ENCODE measurements around the gene DDX31.
A peak's percentile ranks its signal among the peaks of the same experiment; 100 is the strongest.

DDX31 gene

GRCh38 chr9:132698989-132699388 lies 29.2 kb upstream of the DDX31 start:
- H3K4me3 ChIP-seq (ENCODE audit: control insufficient read depth in 1 of 7, extremely low read depth in 1 of 7, insufficient read depth in 4 of 7, low read depth in 2 of 7, low read length in 6 of 7), result no peak overlapping the region
- WGBS (ENCODE audit: insufficient coverage), result 0% methylated on average over 1 of the region's 4 CpGs
- CTCF ChIA-PET, result interaction anchor here (2.1 to 3.5 kb wide), 2 partner anchors 11 to 100 kb away, joined by 5 to 10 read pairs; no protein-coding TSS in a partner anchor
- POLR2A ChIA-PET, result no interaction called here
- H3K36me3 ChIP-seq (ENCODE audit: control insufficient read depth in 4 of 4, insufficient read depth in 4 of 4, low read length in 3 of 4), result no peaks in the 10 kb centered on the region
- no peaks in the 10 kb centered on the region for H3K27me3 ChIP-seq (replicated peaks in 2 of 5; ENCODE audit: control insufficient read depth in 4 of 5, insufficient read depth in 5 of 5, low read length in 4 of 5)
- DNase-seq, result peak in 2 of 3 donors; percentile 1 to 19
- H3K9me3 ChIP-seq (ENCODE audit: control extremely low read depth in 1 of 5, control insufficient read depth in 4 of 5, insufficient read depth in 2 of 5, low read depth in 1 of 5, low read length in 4 of 5), result peaks cover 5 to 23% (median 8%) of the 10 kb centered on the region in 5 experiments
- no peaks in the 10 kb centered on the region for H3K4me1 ChIP-seq (ENCODE audit: control extremely low read depth in 1 of 4, control insufficient read depth in 4 of 4, insufficient read depth in 4 of 4, low read length in 3 of 4)
- H3K27ac ChIP-seq (ENCODE audit: insufficient read depth in 1 of 2, low read depth in 1 of 2, low read length in 2 of 2, poor library complexity in 1 of 2, severe bottlenecking in 2 of 2), result no peak overlapping the region

GRCh38 chr9:132697230-132697629 lies 27.4 kb upstream of the DDX31 start:
- no peak overlapping the region for H3K27ac ChIP-seq (ENCODE audit: insufficient read depth in 1 of 2, low read depth in 1 of 2, low read length in 2 of 2, poor library complexity in 1 of 2, severe bottlenecking in 2 of 2)
- H3K36me3 ChIP-seq (ENCODE audit: control insufficient read depth in 4 of 4, insufficient read depth in 4 of 4, low read length in 3 of 4), result peaks cover 0 to 4% (median 3%) of the 10 kb centered on the region in 4 experiments
- ChIA-PET CTCF (interaction anchor here (1.0 to 2.1 kb wide), 2 partner anchors 9 to 72 kb away, joined by 3 to 5 read pairs; no protein-coding TSS in a partner anchor), POLR2A (no interaction called here)
- no peak overlapping the region for H3K4me3 ChIP-seq (ENCODE audit: control insufficient read depth in 1 of 7, extremely low read depth in 1 of 7, insufficient read depth in 4 of 7, low read depth in 2 of 7, low read length in 6 of 7)
- H3K4me1 ChIP-seq (ENCODE audit: control extremely low read depth in 1 of 4, control insufficient read depth in 4 of 4, insufficient read depth in 4 of 4, low read length in 3 of 4), result no peaks in the 10 kb centered on the region
- peaks cover 5 to 23% (median 8%) of the 10 kb centered on the region in 5 experiments for H3K9me3 ChIP-seq (ENCODE audit: control extremely low read depth in 1 of 5, control insufficient read depth in 4 of 5, insufficient read depth in 2 of 5, low read depth in 1 of 5, low read length in 4 of 5)
- no peaks in the 10 kb centered on the region for H3K27me3 ChIP-seq (replicated peaks in 2 of 5; ENCODE audit: control insufficient read depth in 4 of 5, insufficient read depth in 5 of 5, low read length in 4 of 5)
- DNase-seq, result peak in 2 of 3 donors; percentile 18 to 36

DNA sequence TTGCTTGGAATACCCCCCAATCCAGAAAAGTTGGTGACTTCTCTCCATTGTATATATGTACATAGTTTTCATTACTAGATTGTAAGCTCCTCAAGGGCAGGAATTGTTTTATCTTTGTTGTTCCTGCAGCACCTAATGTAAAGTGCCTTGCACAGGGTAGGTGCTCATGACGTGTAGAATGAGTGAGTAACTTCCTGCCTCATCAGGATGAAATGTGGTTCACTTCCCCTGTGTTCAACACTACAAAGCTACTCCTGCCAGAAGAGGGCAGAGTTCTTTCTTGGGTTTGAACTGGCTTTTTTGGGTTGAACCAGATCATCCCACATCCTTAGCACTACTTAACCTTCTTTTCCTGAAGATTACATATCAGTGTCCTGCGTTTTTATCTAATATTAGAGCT lies 24.4 kb upstream of the DDX31 start:
- Histone ChIP-seq H3K27me3 (replicated peaks in 2 of 5; ENCODE audit: control insufficient read depth in 4 of 5, insufficient read depth in 5 of 5, low read length in 4 of 5) (no peaks in the 10 kb centered on the region), H3K9me3 (ENCODE audit: control extremely low read depth in 1 of 5, control insufficient read depth in 4 of 5, insufficient read depth in 2 of 5, low read depth in 1 of 5, low read length in 4 of 5) (peaks cover 5 to 23% (median 8%) of the 10 kb centered on the region in 5 experiments), H3K36me3 (ENCODE audit: control insufficient read depth in 4 of 4, insufficient read depth in 4 of 4, low read length in 3 of 4) (peaks cover 5 to 27% (median 18%) of the 10 kb centered on the region in 4 experiments), H3K4me3 (ENCODE audit: control insufficient read depth in 1 of 7, extremely low read depth in 1 of 7, insufficient read depth in 4 of 7, low read depth in 2 of 7, low read length in 6 of 7) (no peak overlapping the region), H3K27ac (ENCODE audit: insufficient read depth in 1 of 2, low read depth in 1 of 2, low read length in 2 of 2, poor library complexity in 1 of 2, severe bottlenecking in 2 of 2) (no peak overlapping the region), H3K4me1 (ENCODE audit: control extremely low read depth in 1 of 4, control insufficient read depth in 4 of 4, insufficient read depth in 4 of 4, low read length in 3 of 4) (no peaks in the 10 kb centered on the region)
- ChIA-PET CTCF (interaction anchor here (0.9 to 4.4 kb wide), 6 partner anchors 13 to 231 kb away, joined by 3 to 28 read pairs (median 4); no protein-coding TSS in a partner anchor), POLR2A (no interaction called here)
- peak; percentile 72 to 82 (median 78) for DNase-seq
- WGBS (ENCODE audit: insufficient coverage), result no CpG with 5 or more reads among the region's 2 CpGs

- Histone ChIP-seq H3K4me3 (ENCODE audit: control insufficient read depth in 1 of 7, extremely low read depth in 1 of 7, insufficient read depth in 4 of 7, low read depth in 2 of 7, low read length in 6 of 7) (no peak overlapping the region), H3K36me3 (ENCODE audit: control insufficient read depth in 4 of 4, insufficient read depth in 4 of 4, low read length in 3 of 4) (peaks cover 18 to 59% (median 37%) of the 10 kb centered on the region in 4 experiments), H3K4me1 (ENCODE audit: control extremely low read depth in 1 of 4, control insufficient read depth in 4 of 4, insufficient read depth in 4 of 4, low read length in 3 of 4) (no peaks in the 10 kb centered on the region), H3K9me3 (ENCODE audit: control extremely low read depth in 1 of 5, control insufficient read depth in 4 of 5, insufficient read depth in 2 of 5, low read depth in 1 of 5, low read length in 4 of 5) (peaks cover 0 to 2% (median 0%) of the 10 kb centered on the region in 5 experiments), H3K27ac (ENCODE audit: insufficient read depth in 1 of 2, low read depth in 1 of 2, low read length in 2 of 2, poor library complexity in 1 of 2, severe bottlenecking in 2 of 2) (no peak overlapping the region), H3K27me3 (replicated peaks in 2 of 5; ENCODE audit: control insufficient read depth in 4 of 5, insufficient read depth in 5 of 5, low read length in 4 of 5) (no peaks in the 10 kb centered on the region)
- 100% methylated on average over 1 of the region's 1 CpG for WGBS (ENCODE audit: insufficient coverage)
- DNase-seq, result no peak
- ChIA-PET CTCF (no interaction called here), POLR2A (no interaction called here)
These were observed 20.9 kb upstream of the DDX31 start for GRCh38 chr9:132690696-132691095.

DNA sequence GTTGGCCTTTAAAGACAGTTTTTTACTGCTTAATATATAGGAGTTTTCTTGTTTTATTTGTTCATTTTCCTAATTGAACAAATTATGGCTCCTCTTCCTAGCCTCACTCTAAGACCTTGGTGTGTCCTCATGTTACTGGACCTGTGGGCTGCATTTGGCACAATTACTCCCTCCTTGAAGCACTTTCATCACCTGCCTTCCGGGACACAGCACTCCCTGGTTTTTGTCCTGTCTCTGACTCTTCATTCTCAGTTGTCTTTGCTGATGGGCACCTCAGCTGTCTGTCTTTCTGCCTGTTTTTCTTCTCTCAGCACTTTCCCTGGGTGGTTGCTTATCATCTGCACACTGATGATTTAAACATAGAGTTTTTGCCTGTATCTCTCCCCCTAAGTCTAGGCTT lies 14.1 kb upstream of the DDX31 start:
- CTCF ChIA-PET, result interaction anchor here (1.0 kb wide), 1 partner anchor 8 kb away, joined by 3 read pairs; no protein-coding TSS in a partner anchor
- Histone ChIP-seq H3K27ac (ENCODE audit: insufficient read depth in 1 of 2, low read depth in 1 of 2, low read length in 2 of 2, poor library complexity in 1 of 2, severe bottlenecking in 2 of 2) (no peak overlapping the region), H3K9me3 (ENCODE audit: control extremely low read depth in 1 of 5, control insufficient read depth in 4 of 5, insufficient read depth in 2 of 5, low read depth in 1 of 5, low read length in 4 of 5) (no peaks in the 10 kb centered on the region), H3K4me3 (ENCODE audit: control insufficient read depth in 1 of 7, extremely low read depth in 1 of 7, insufficient read depth in 4 of 7, low read depth in 2 of 7, low read length in 6 of 7) (no peak overlapping the region), H3K36me3 (ENCODE audit: control insufficient read depth in 4 of 4, insufficient read depth in 4 of 4, low read length in 3 of 4) (peaks cover 18 to 70% (median 42%) of the 10 kb centered on the region in 4 experiments), H3K4me1 (ENCODE audit: control extremely low read depth in 1 of 4, control insufficient read depth in 4 of 4, insufficient read depth in 4 of 4, low read length in 3 of 4) (no peaks in the 10 kb centered on the region), H3K27me3 (replicated peaks in 2 of 5; ENCODE audit: control insufficient read depth in 4 of 5, insufficient read depth in 5 of 5, low read length in 4 of 5) (no peaks in the 10 kb centered on the region)
- WGBS (ENCODE audit: insufficient coverage), result 100% methylated on average over 1 of the region's 1 CpG
- POLR2A ChIA-PET, result no interaction called here
- no peak for DNase-seq

- CTCF ChIA-PET, result no interaction called here
- no peak for DNase-seq
- WGBS (ENCODE audit: insufficient coverage), result 100% methylated on average over 1 of the region's 5 CpGs
- Histone ChIP-seq H3K9me3 (ENCODE audit: control extremely low read depth in 1 of 5, control insufficient read depth in 4 of 5, insufficient read depth in 2 of 5, low read depth in 1 of 5, low read length in 4 of 5) (no peaks in the 10 kb centered on the region), H3K4me3 (ENCODE audit: control insufficient read depth in 1 of 7, extremely low read depth in 1 of 7, insufficient read depth in 4 of 7, low read depth in 2 of 7, low read length in 6 of 7) (no peak overlapping the region), H3K27me3 (replicated peaks in 2 of 5; ENCODE audit: control insufficient read depth in 4 of 5, insufficient read depth in 5 of 5, low read length in 4 of 5) (no peaks in the 10 kb centered on the region), H3K36me3 (ENCODE audit: control insufficient read depth in 4 of 4, insufficient read depth in 4 of 4, low read length in 3 of 4) (peaks cover 17 to 60% (median 42%) of the 10 kb centered on the region in 4 experiments), H3K27ac (ENCODE audit: insufficient read depth in 1 of 2, low read depth in 1 of 2, low read length in 2 of 2, poor library complexity in 1 of 2, severe bottlenecking in 2 of 2) (no peak overlapping the region), H3K4me1 (ENCODE audit: control extremely low read depth in 1 of 4, control insufficient read depth in 4 of 4, insufficient read depth in 4 of 4, low read length in 3 of 4) (no peaks in the 10 kb centered on the region)
- POLR2A ChIA-PET, result no interaction called here
These were observed 11.8 kb upstream of the DDX31 start for GRCh38 chr9:132681561-132681960.

DNA sequence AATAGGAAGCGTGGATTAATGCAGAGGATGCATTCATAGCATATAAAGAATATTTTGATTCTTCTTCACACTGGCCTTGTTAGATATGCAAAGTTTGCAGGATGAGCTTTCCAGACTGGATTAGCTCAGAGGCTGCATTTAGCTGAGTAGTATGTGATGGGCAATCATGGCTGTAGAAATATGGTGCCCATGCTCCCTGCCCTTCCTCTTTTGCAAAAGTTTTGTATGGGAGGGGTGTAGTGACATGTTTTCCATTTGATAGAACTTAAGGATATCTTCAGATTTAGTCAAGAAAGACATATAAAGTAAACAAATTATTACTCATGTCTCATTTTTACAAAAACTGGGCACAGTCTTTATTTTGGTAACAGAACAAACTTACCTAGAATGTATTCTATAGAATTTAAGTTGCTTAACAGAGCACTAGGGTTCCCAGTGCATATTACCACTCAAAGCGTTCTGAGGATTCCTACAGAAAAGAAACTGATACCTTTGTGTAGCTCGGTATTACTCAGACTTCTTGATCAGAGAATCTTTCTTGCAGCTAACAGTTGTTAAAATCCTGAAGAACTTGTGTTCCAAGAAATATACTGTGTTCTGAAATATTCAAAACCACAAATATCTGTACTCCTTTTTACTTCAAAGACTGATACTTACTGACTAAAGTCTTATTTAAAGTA lies 10.3 kb upstream of the DDX31 start:
- Histone ChIP-seq H3K4me3 (ENCODE audit: control insufficient read depth in 1 of 7, extremely low read depth in 1 of 7, insufficient read depth in 4 of 7, low read depth in 2 of 7, low read length in 6 of 7) (no peak overlapping the region), H3K27ac (ENCODE audit: insufficient read depth in 1 of 2, low read depth in 1 of 2, low read length in 2 of 2, poor library complexity in 1 of 2, severe bottlenecking in 2 of 2) (no peak overlapping the region), H3K4me1 (ENCODE audit: control extremely low read depth in 1 of 4, control insufficient read depth in 4 of 4, insufficient read depth in 4 of 4, low read length in 3 of 4) (no peaks in the 10 kb centered on the region), H3K9me3 (ENCODE audit: control extremely low read depth in 1 of 5, control insufficient read depth in 4 of 5, insufficient read depth in 2 of 5, low read depth in 1 of 5, low read length in 4 of 5) (no peaks in the 10 kb centered on the region), H3K27me3 (replicated peaks in 2 of 5; ENCODE audit: control insufficient read depth in 4 of 5, insufficient read depth in 5 of 5, low read length in 4 of 5) (no peaks in the 10 kb centered on the region), H3K36me3 (ENCODE audit: control insufficient read depth in 4 of 4, insufficient read depth in 4 of 4, low read length in 3 of 4) (peaks cover 17 to 47% (median 33%) of the 10 kb centered on the region in 4 experiments)
- ChIA-PET CTCF (interaction anchor here (1.0 to 1.2 kb wide), 2 partner anchors 27 to 125 kb away, joined by 3 to 4 read pairs; no protein-coding TSS in a partner anchor), POLR2A (no interaction called here)
- 100% methylated on average over 1 of the region's 3 CpGs for WGBS (ENCODE audit: insufficient coverage)
- no peak for DNase-seq
